Immature natural killer cell (primary cell): Measurements from ENCODE around the gene DNAH8. TPM values are rescaled to one million over a fixed set of nuclear protein-coding genes. Genes with fewer than 3 reads are reported as not detected.

Experiments
- DNase-seq, 3 donors: peaks; one replicate each; pipeline ENCODE4 v3.0.0; 2022; ENCODE audit warnings: mixed read lengths in 1 of 3
- H3K27ac Mint-ChIP-seq, 6 donors: one replicate each; pipeline ENCODE4 v1.8.0; 2020; ENCODE audit warnings: mixed read lengths in 6 of 6, mild to moderate bottlenecking in 5 of 6, inconsistent platforms in 4 of 6, moderate library complexity in 3 of 6
- H3K27me3 Mint-ChIP-seq, 3 donors: one replicate each; pipeline ENCODE4 v1.8.0; 2020 to 2021; ENCODE audit warnings: low read depth in 3 of 3, mild to moderate bottlenecking in 3 of 3, mixed read lengths in 3 of 3, moderate library complexity in 3 of 3, inconsistent platforms in 1 of 3
- H3K36me3 Mint-ChIP-seq, 3 donors: one replicate each; pipeline ENCODE4 v1.8.0; 2020; ENCODE audit warnings: mixed read lengths in 3 of 3, inconsistent platforms in 2 of 3, mild to moderate bottlenecking in 2 of 3
- H3K4me1 Mint-ChIP-seq, 2 donors: one replicate each; pipeline ENCODE4 v1.8.0; 2020; ENCODE audit warnings: inconsistent platforms in 2 of 2, mild to moderate bottlenecking in 2 of 2, mixed read lengths in 2 of 2, moderate library complexity in 1 of 2
- H3K4me3 Mint-ChIP-seq, 5 donors: one replicate each; pipeline ENCODE4 v1.8.0; 2020; ENCODE audit warnings: mild to moderate bottlenecking in 5 of 5, mixed read lengths in 5 of 5, inconsistent platforms in 3 of 5, moderate library complexity in 3 of 5
- H3K9me3 Mint-ChIP-seq, 6 donors: one replicate each; pipeline ENCODE4 v1.8.0; 2020; ENCODE audit warnings: mild to moderate bottlenecking in 6 of 6, mixed read lengths in 6 of 6, inconsistent platforms in 4 of 6, moderate library complexity in 3 of 6
- polyA plus RNA-seq, 3 donors: library from polyadenylated mRNA; unstranded; fragments of 300-500 nt; fragmentation: Illumina TruSeq; gene quantifications; one replicate each; pipeline ENCODE4 v1.2.3, GENCODE V29; 2021

Gene DNAH8
- polyA plus RNA-seq, 3 donors from 2014 or later = not detected

DNA sequence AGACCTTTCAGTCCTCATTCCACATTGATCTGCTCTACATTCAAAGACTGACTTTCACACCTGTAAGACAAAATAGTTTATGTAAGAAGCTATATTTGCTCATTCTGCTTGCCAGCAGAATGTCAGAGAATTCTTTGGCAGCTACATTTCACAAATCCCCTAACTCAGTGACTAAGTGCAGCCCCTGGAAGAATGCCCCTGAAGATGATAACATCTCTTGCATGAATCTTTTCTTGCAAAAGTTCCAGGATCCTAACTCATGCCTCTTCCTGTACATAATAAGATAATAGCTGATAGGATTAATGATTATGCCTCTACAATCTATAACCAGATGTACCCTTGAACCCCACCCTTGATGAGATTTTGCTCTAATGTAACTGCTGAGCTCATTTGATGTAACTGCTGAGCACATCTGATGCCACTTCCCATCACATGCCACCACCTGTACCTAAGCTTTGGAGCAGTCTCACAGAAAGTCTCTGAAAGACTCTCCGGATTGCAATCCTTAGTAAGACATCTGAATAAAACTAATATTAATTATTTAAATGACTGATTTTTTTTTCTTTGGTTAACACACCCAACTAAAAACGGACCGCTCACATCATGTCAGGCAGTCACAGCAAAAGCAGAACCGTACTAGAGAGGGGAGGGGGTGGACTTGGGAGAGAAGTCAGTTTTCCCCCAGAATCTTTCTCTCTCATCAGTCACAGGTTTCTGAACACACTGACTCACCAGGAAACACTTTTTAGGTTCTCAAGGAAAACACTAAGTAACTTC lies 684 bp upstream of the DNAH8 start:
- H3K4me1 Mint-ChIP-seq = peaks cover 19 to 23% of the 10 kb centered on the region in 2 donors
- DNase-seq = no peak
- H3K9me3 Mint-ChIP-seq = peaks cover 0 to 4% (median 0%) of the 10 kb centered on the region in 6 donors
- H3K27me3 Mint-ChIP-seq = peaks cover 8 to 14% (median 10%) of the 10 kb centered on the region in 3 donors
- peak overlapping the region in 5 of 6 donors; percentile 33 to 91 (median 61) for H3K27ac Mint-ChIP-seq
- peaks cover 0 to 4% (median 0%) of the 10 kb centered on the region in 3 donors for H3K36me3 Mint-ChIP-seq
- peak overlapping the region; percentile 49 to 80 (median 68) for H3K4me3 Mint-ChIP-seq

DNA sequence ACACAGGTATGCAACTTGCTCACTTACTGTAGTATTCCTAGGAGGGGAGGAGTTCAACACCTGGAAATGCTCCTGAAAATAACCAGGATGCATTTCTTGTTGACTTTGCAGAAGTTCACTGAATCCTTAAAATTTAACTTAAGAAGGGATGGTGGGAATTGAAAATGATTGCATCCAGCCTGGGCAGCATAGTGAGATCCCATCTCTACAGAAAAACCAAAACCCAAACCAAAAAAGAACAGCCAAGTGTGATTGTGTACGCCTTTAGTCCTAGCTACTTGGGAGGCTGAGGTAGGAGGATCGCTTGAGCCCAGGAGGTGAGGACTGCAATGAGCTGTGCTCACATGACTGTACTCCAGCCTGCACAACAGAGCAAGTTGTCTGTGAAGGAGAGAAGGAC lies 1.7 kb downstream of the DNAH8 start:
- no peak for DNase-seq
- Mint-ChIP-seq H3K36me3 (peaks cover 0 to 4% (median 0%) of the 10 kb centered on the region in 3 donors), H3K27me3 (peaks cover 6 to 21% (median 10%) of the 10 kb centered on the region in 3 donors), H3K9me3 (peaks cover 0 to 7% (median 0%) of the 10 kb centered on the region in 6 donors), H3K4me3 (no peak overlapping the region), H3K27ac (no peak overlapping the region), H3K4me1 (peaks cover 19 to 23% of the 10 kb centered on the region in 2 donors)

DNA sequence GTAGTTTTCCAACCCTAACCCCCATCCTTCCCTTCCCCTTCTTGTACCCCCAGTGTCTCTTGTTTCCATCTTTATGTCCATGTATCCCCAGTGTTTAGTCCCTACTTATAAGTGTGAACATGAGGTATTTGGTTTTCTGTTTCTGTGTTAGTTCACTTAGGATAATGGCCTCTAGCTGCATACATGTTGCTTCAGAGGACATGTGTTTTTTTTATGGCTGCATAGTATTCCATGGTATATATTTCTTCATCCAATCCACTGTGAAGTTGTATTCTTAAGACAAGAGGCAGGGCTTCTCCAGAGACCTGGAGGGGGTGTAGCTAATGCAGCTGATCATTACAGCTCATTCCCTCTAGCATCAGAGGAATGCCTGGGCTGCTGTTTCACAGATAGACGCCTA lies 4.2 kb downstream of the DNAH8 start:
- Mint-ChIP-seq H3K36me3 (peaks cover 0 to 4% (median 0%) of the 10 kb centered on the region in 3 donors), H3K27ac (no peak overlapping the region), H3K27me3 (peaks cover 6 to 21% (median 10%) of the 10 kb centered on the region in 3 donors), H3K9me3 (peaks cover 0 to 7% (median 0%) of the 10 kb centered on the region in 6 donors), H3K4me3 (no peak overlapping the region), H3K4me1 (peaks cover 6 to 8% of the 10 kb centered on the region in 2 donors)
- DNase-seq = no peak

DNA sequence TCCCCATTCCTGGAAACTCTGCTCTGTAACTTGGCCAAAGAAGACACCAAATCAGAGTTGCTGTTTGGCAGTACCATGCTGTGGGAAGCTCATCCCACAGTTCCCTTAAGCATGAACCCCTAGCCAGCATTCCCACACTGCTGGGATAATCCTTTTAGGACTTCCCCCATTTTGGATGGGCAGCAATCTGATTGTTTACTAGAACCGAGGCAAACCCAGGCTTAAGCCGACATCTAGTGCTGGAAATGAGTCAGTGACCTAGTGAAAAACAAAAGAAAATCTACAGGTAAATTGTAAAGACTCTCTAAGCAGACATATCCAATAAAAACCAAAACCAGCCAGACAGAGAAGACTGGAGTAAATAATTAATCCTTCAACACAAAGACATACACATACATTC lies 5.2 kb downstream of the DNAH8 start:
- peaks cover 6 to 21% (median 10%) of the 10 kb centered on the region in 3 donors for H3K27me3 Mint-ChIP-seq
- H3K36me3 Mint-ChIP-seq = peaks cover 0 to 4% (median 0%) of the 10 kb centered on the region in 3 donors
- H3K4me3 Mint-ChIP-seq = no peak overlapping the region
- peaks cover 0 to 7% (median 0%) of the 10 kb centered on the region in 6 donors for H3K9me3 Mint-ChIP-seq
- no peak for DNase-seq
- H3K27ac Mint-ChIP-seq = no peak overlapping the region
- H3K4me1 Mint-ChIP-seq = peaks cover 3% of the 10 kb centered on the region in 2 donors

DNA sequence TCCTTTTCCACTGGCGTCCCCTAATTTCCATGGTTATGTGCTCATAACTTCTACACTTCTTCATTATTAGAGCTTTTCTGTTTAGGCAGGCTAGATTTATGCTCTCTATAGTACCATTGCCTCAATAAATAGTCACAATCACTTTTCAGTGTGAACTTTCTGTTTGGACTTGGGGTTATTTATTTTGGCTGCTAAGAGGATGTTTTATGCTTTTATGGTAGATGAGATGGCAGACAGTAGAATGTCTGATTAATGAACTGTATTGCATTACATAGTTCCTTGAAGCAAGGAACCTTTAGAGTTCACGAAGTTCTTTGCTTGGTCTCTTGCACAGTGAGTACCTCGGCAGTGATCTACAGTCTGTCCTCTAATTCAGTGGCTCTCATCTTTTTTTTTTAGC lies 6.9 kb downstream of the DNAH8 start:
- no peak for DNase-seq
- peaks cover 6 to 11% of the 10 kb centered on the region in 2 donors for H3K4me1 Mint-ChIP-seq
- peaks cover 0 to 7% (median 0%) of the 10 kb centered on the region in 6 donors for H3K9me3 Mint-ChIP-seq
- H3K27ac Mint-ChIP-seq = no peak overlapping the region
- peaks cover 0 to 3% (median 0%) of the 10 kb centered on the region in 3 donors for H3K36me3 Mint-ChIP-seq
- no peak overlapping the region for H3K4me3 Mint-ChIP-seq
- H3K27me3 Mint-ChIP-seq = peaks cover 0 to 15% (median 4%) of the 10 kb centered on the region in 3 donors

DNA sequence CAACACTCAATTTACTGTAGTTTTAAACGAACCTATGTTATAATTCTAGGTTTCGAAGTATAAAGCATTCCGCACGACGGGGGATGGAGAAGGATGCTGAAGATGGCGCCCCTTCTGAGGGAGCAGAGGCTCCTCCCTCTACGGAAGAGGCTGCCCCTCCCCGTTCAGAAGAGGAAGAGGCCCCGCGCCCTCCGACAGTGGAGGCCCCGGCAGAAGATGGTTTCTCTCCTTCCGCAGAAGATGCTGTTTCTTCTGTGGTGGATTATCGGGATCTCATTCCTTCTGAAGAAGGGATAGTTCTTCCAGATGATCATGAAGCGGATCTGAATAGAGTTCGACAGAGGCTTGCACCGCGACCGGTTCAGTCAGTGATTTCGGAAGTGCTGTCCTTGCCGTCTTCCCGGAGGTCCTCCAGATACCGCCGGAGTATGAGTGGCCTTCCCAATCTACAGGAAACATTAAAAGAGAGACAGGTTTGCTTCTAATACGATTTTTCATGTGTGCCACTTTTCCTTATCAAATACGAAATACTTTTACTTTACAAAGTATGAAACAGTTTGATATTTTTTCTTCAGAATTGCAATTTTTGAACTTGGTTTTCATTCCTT lies 7.7 kb downstream of the DNAH8 start:
- Mint-ChIP-seq H3K27ac (no peak overlapping the region), H3K27me3 (peaks cover 0 to 15% (median 4%) of the 10 kb centered on the region in 3 donors), H3K4me3 (no peak overlapping the region), H3K36me3 (peaks cover 0 to 3% (median 0%) of the 10 kb centered on the region in 3 donors), H3K4me1 (peaks cover 6 to 11% of the 10 kb centered on the region in 2 donors), H3K9me3 (peaks cover 0 to 7% (median 0%) of the 10 kb centered on the region in 6 donors)
- DNase-seq = no peak

DNA sequence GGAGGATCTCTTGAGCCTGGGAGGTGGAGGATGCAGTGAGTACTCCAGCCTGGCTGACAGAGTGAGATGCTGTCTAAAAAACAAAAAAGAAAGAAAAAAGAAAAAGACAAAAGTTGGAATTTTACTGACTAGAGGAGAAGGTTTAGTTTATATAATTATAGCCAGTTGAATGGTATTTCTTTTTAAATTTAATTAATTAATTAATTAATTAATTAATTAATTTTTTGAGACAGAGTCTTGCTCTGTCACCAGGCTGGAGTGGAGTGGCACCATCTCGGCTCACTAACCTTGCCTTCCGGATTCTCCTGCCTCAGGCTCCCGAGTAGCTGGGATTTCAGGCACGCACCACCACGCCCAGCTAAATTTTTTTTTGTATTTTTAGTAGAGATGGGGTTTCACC lies 8.7 kb downstream of the DNAH8 start:
- Mint-ChIP-seq H3K4me3 (no peak overlapping the region), H3K9me3 (peaks cover 0 to 7% (median 0%) of the 10 kb centered on the region in 6 donors), H3K27me3 (peaks cover 0 to 14% (median 3%) of the 10 kb centered on the region in 3 donors), H3K4me1 (peaks cover 6 to 11% of the 10 kb centered on the region in 2 donors), H3K36me3 (peaks cover 0 to 3% (median 0%) of the 10 kb centered on the region in 3 donors), H3K27ac (no peak overlapping the region)
- DNase-seq = no peak

DNA sequence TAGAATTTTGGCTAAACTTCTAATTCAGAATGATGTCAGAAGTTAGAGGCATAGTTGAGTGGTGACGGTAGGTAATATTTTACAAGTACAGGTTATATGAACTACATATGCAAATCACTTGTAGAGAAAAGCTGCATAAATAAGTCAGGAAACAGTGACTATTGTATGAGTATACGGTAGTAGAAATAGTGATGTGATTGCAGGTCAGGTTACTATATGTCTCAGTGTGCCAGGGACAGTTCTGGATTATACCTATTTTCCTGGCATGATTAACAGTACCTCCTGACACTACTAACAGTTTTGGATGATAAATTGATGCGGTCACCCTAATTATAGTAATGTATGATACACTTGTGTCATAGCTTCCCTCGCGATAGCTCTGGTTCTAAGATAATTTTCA lies 9.2 kb downstream of the DNAH8 start:
- H3K9me3 Mint-ChIP-seq = peaks cover 0 to 7% (median 0%) of the 10 kb centered on the region in 6 donors
- no peak overlapping the region for H3K4me3 Mint-ChIP-seq
- H3K27ac Mint-ChIP-seq = no peak overlapping the region
- H3K4me1 Mint-ChIP-seq = peaks cover 6 to 11% of the 10 kb centered on the region in 2 donors
- H3K36me3 Mint-ChIP-seq = peaks cover 0 to 3% (median 0%) of the 10 kb centered on the region in 3 donors
- DNase-seq = no peak
- H3K27me3 Mint-ChIP-seq = peaks cover 0 to 10% (median 0%) of the 10 kb centered on the region in 3 donors

DNA sequence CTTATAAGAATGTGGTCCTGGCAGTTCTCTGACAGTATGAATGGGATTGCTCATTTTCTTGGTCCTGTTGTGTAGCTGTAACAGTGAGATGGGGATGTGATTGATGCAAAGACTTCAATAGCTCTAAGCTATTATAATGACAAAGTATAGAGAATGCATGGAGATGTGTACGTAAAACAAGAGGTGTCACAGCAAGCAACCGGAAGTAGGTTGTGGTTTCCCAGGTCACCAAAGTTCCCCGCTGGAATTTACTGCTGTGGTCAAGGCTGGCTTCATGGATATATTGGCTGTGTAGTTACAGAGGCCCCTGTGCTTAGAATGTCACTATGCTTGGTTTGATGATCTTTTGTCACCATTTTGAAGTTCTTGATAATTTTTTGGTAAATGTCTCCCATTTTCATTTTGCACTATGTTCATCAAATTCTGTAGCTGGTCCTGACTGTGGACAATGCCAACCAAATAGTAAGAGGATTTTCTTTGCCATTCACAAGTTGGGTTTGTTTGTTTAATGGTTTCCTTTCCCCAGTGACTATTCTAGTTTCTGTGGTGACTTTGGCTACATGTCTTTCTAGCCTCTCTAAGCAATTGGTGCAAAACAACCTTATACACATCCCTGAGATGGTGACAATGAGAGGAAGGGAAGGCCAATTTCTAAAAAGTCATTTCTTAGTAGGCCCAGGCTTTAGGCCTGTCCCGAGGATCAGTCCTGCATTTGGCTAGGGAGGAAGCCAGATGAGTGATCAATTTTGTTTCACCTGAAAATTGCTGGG lies 10.5 kb downstream of the DNAH8 start:
- H3K4me1 Mint-ChIP-seq = peaks cover 6 to 11% of the 10 kb centered on the region in 2 donors
- no peak for DNase-seq
- H3K36me3 Mint-ChIP-seq = peaks cover 0 to 3% (median 0%) of the 10 kb centered on the region in 3 donors
- H3K27ac Mint-ChIP-seq = no peak overlapping the region
- no peak overlapping the region for H3K4me3 Mint-ChIP-seq
- peaks cover 0 to 4% (median 2%) of the 10 kb centered on the region in 3 donors for H3K27me3 Mint-ChIP-seq
- H3K9me3 Mint-ChIP-seq = peaks cover 0 to 2% (median 0%) of the 10 kb centered on the region in 6 donors

DNA sequence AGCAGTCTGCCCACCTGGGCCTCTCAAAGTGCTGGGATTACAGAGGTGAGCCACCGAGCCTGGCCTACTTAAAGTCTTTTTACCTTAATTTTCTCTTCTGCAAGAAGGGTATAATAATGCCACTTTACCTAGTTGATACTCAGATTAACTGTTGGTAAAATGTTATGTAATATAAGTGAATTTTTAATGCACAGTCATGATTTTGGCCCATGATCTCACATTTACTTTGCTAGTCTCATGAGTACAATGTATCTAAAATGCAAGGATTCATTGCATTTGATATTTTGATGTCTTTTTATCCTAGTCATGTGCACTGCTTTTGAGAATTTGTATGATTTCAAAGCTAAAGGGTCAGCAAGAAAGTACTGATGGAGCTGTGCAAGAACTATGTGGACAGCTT lies 13.1 kb downstream of the DNAH8 start:
- Mint-ChIP-seq H3K4me1 (peaks cover 6 to 11% of the 10 kb centered on the region in 2 donors), H3K36me3 (peaks cover 0 to 3% (median 0%) of the 10 kb centered on the region in 3 donors), H3K27me3 (peaks cover under 1 to 4% (median 2%) of the 10 kb centered on the region in 3 donors), H3K9me3 (no peaks in the 10 kb centered on the region), H3K4me3 (no peak overlapping the region), H3K27ac (no peak overlapping the region)
- DNase-seq = no peak

DNA sequence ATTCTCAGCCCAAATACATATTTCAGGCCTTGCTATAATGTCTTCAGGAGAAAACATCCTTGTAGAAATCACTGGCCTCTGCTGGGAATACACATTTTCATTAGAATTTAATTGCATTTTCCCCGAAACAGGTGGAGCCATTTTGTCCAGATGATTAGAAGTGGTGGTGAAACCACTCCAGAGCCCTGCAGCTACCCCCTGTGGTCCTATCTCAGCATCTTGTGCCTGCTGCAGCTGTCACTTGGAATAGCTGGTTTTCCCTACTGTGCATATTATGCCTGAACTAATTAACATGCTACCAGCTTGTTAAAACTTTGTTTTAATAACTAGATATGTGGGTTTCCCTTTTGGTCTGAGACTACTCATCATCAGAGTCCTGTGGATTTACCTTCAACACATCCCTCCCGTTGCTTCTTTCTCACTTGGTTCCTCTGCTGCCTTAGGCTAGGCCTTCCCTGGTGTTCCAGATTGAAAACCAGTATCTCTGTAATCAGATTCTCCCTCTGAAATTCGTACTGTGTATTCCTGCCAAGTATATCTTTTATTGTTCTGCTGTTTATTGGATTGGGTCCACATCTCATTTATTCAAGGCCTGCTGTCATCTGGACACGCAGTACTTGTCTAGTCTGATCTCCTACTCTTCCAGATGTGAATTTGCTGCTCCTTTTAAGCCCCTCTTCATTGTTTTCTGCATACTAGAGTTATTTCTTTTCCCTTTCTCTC lies 15.2 kb downstream of the DNAH8 start:
- Mint-ChIP-seq H3K36me3 (peaks cover 0 to 3% (median 0%) of the 10 kb centered on the region in 3 donors), H3K27ac (no peak overlapping the region), H3K27me3 (peaks cover 3 to 6% (median 4%) of the 10 kb centered on the region in 3 donors), H3K9me3 (no peaks in the 10 kb centered on the region), H3K4me3 (no peak overlapping the region), H3K4me1 (peaks cover 5 to 8% of the 10 kb centered on the region in 2 donors)
- DNase-seq = no peak

DNA sequence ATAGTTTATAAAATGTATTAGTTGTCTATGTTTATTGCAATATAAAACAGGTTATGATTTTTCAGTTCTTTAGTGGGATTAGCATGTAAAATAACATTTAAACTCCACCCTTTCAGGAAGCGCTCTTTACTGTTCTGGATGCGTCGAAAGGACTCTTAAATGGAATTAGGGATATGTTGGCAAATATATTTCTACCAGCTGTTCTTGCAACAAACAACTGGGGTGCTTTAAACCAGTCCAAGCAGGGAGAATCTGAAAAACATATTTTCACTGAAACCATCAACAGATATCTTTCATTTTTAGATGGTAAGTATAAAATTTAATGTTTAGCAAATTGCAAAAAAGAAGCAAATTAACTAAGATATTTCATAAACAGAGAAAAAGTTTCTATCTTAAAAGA lies 21.8 kb downstream of the DNAH8 start:
- no peaks in the 10 kb centered on the region for H3K4me1 Mint-ChIP-seq
- no peaks in the 10 kb centered on the region for H3K9me3 Mint-ChIP-seq
- H3K27me3 Mint-ChIP-seq = peaks cover 3 to 10% (median 8%) of the 10 kb centered on the region in 3 donors
- no peaks in the 10 kb centered on the region for H3K36me3 Mint-ChIP-seq
- no peak overlapping the region for H3K4me3 Mint-ChIP-seq
- H3K27ac Mint-ChIP-seq = no peak overlapping the region
- no peak for DNase-seq

DNA sequence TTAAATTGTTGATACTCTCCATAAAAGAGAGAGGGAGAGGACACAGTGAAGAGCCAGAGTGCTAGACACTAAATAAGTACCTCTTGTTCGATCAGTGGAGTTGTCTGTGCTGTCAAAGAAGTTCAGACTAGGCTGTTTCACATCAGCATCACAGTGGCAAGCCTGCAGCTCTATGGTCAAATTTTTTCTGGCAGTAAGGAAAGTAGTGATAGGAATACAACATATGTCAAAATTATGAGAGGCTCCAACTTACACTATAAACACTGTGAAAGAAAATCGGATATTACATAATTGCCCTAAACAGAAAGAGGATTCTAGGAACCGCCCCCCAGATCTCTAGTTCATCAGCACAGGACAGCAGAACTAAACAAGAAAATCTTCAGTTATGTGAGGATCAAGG lies 23.1 kb downstream of the DNAH8 start:
- no peaks in the 10 kb centered on the region for H3K9me3 Mint-ChIP-seq
- no peak overlapping the region for H3K4me3 Mint-ChIP-seq
- peaks cover 6 to 13% (median 9%) of the 10 kb centered on the region in 3 donors for H3K27me3 Mint-ChIP-seq
- H3K4me1 Mint-ChIP-seq = no peaks in the 10 kb centered on the region
- H3K36me3 Mint-ChIP-seq = no peaks in the 10 kb centered on the region
- no peak overlapping the region for H3K27ac Mint-ChIP-seq
- no peak for DNase-seq
